Liver (tissue), 9 donors: ENCODE data around the gene PLXNA2. TPM values are rescaled to one million over a fixed set of nuclear protein-coding genes. Genes with fewer than 3 reads are reported as not detected.

Experiments
- DNase-seq: peaks from one replicate; pipeline ENCODE4 v3.0.0-alpha.2; 2017; ENCODE audit warnings: low spot score
- H3K27ac ChIP-seq, 2 donors: one replicate each; pipeline ENCODE4 v1.7.0; 2013; ENCODE audit warnings: inconsistent platforms in 2 of 2, low read length in 2 of 2, control low read depth in 1 of 2, low read depth in 1 of 2, mild to moderate bottlenecking in 1 of 2
- H3K27me3 ChIP-seq, 4 donors: one replicate each; pipeline versions ENCODE4 v1.6.1 to v1.7.0; 2013; ENCODE audit warnings: low read length in 3 of 4, inconsistent platforms in 1 of 4, mild to moderate bottlenecking in 1 of 4, moderate library complexity in 1 of 4; ENCODE audit not compliant: control insufficient read depth in 4 of 4, insufficient read depth in 4 of 4
- H3K36me3 ChIP-seq, 4 donors: one replicate each; pipeline versions ENCODE4 v1.6.1 to v1.7.0; 2013; ENCODE audit warnings: low read length in 3 of 4, mild to moderate bottlenecking in 3 of 4, low read depth in 1 of 4, moderate library complexity in 1 of 4; ENCODE audit not compliant: control insufficient read depth in 4 of 4, insufficient read depth in 3 of 4
- H3K4me1 ChIP-seq, 4 donors: one replicate each; pipeline versions ENCODE4 v1.6.1 to v1.7.0; 2013; ENCODE audit warnings: low read length in 3 of 4, mild to moderate bottlenecking in 3 of 4, moderate library complexity in 1 of 4; ENCODE audit not compliant: control insufficient read depth in 4 of 4, insufficient read depth in 4 of 4
- H3K4me3 ChIP-seq, 3 donors: one replicate each; pipeline versions ENCODE4 v1.6.1 to v1.7.0; 2013; ENCODE audit warnings: low read length in 3 of 3, control low read depth in 1 of 3, low read depth in 1 of 3, mild to moderate bottlenecking in 1 of 3
- H3K9ac ChIP-seq, 2 donors: one replicate each; pipeline ENCODE4 v1.7.0; 2013; ENCODE audit warnings: low read length in 2 of 2, mild to moderate bottlenecking in 2 of 2, moderate library complexity in 2 of 2, control low read depth in 1 of 2, low read depth in 1 of 2
- H3K9me3 ChIP-seq, 4 donors: one replicate each; pipeline versions ENCODE4 v1.6.1 to v1.7.0; 2013; ENCODE audit warnings: low read length in 3 of 4; ENCODE audit not compliant: control insufficient read depth in 4 of 4
- ATF3 ChIP-seq: IDR thresholded peaks from 2 replicates; pipeline ENCODE4 v1.6.1; 2016; ENCODE audit warnings: antibody characterized with exemption
- CTCF ChIP-seq: fragments of 150-350 bp; IDR thresholded peaks from 2 replicates; pipeline ENCODE4 v1.5.1; 2017; ENCODE audit warnings: improper control_type of control experiment, low read depth, low read length; ENCODE audit not compliant: missing input control
- EGR1 ChIP-seq, 2 donors: IDR thresholded peaks; 2 replicates each; pipeline ENCODE4 v1.6.1; 2016 to 2018; ENCODE audit warnings: antibody characterized with exemption in 2 of 2, low read depth in 2 of 2
- FOXA1 ChIP-seq: IDR thresholded peaks from 2 replicates; pipeline ENCODE4 v1.6.1; 2016; ENCODE audit warnings: antibody characterized with exemption
- FOXA2 ChIP-seq: IDR thresholded peaks from 2 replicates; pipeline ENCODE4 v1.6.1; 2016; ENCODE audit warnings: antibody characterized with exemption
- GABPA ChIP-seq, 2 donors: IDR thresholded peaks in 1 of 2; conservative IDR thresholded peaks in 1 of 2; 2 replicates each; pipeline ENCODE4 v1.6.1; 2016; ENCODE audit warnings: antibody characterized with exemption in 2 of 2, mild to moderate bottlenecking in 1 of 2, moderate library complexity in 1 of 2
- HNF4A ChIP-seq, 2 donors: conservative IDR thresholded peaks; 2 replicates each; pipeline ENCODE4 v1.6.1; 2016; ENCODE audit warnings: antibody characterized with exemption in 2 of 2, mild to moderate bottlenecking in 2 of 2
- HNF4G ChIP-seq: IDR thresholded peaks from 2 replicates; pipeline ENCODE4 v1.6.1; 2016; ENCODE audit warnings: antibody characterized with exemption
- JUND ChIP-seq, 2 donors: IDR thresholded peaks; 2 replicates each; pipeline ENCODE4 v1.6.1; 2016; ENCODE audit warnings: antibody characterized with exemption in 2 of 2
- MAX ChIP-seq: IDR thresholded peaks from 2 replicates; pipeline ENCODE4 v1.6.1; 2016; ENCODE audit warnings: antibody characterized with exemption
- NR2F2 ChIP-seq: IDR thresholded peaks from 2 replicates; pipeline ENCODE4 v1.6.1; 2016; ENCODE audit warnings: antibody characterized with exemption
- RAD21 ChIP-seq, 2 donors: IDR thresholded peaks; 2 replicates each; pipeline ENCODE4 v1.6.1; 2016; ENCODE audit warnings: antibody characterized with exemption in 2 of 2, mild to moderate bottlenecking in 2 of 2
- REST ChIP-seq: IDR thresholded peaks from 2 replicates; pipeline ENCODE4 v1.6.1; 2016; ENCODE audit warnings: antibody characterized with exemption, mild to moderate bottlenecking
- RXRA ChIP-seq, 2 donors: IDR thresholded peaks; 2 replicates each; pipeline ENCODE4 v1.6.1; 2017 to 2018; ENCODE audit warnings: antibody characterized with exemption in 2 of 2, mild to moderate bottlenecking in 1 of 2
- SP1 ChIP-seq: IDR thresholded peaks from 2 replicates; pipeline ENCODE4 v1.6.1; 2018; ENCODE audit warnings: antibody characterized with exemption, mild to moderate bottlenecking
- TAF1 ChIP-seq: conservative IDR thresholded peaks from 2 replicates; pipeline ENCODE4 v1.6.1; 2016; ENCODE audit warnings: antibody characterized with exemption, mild to moderate bottlenecking
- YY1 ChIP-seq: IDR thresholded peaks from 2 replicates; pipeline ENCODE4 v1.6.1; 2016; ENCODE audit warnings: antibody characterized with exemption, mild to moderate bottlenecking
- ZBTB33 ChIP-seq: IDR thresholded peaks from 2 replicates; pipeline ENCODE4 v1.6.1; 2016; ENCODE audit warnings: antibody characterized with exemption
- WGBS: extraction: QIAGEN DNeasy Blood & Tissue Kit; methylation state at CpG from one replicate; pipeline ENCODE4 v1.1.7; 2013; 5-methylcytosine and 5-hydroxymethylcytosine counted together
- polyA plus RNA-seq, 2 donors: library from polyadenylated mRNA; stranded (reverse) in 1 of 2; unstranded in 1 of 2; fragments of 200-250 nt in 1 of 2; fragments of >200 nt in 1 of 2; fragmentation: Nextera tagmentation in 1 of 2; extraction: Ambion mirVana in 1 of 2; gene quantifications; one replicate each; pipeline versions ENCODE4 v1.2.1 to v1.2.3, GENCODE V29; 2013 to 2015
- total RNA-seq, 2 donors: library from RNA; depleted of rRNA; stranded (reverse); fragments of >200 nt; gene quantifications; one replicate each; pipeline ENCODE4 v1.2.3, GENCODE V29; 2014
- donor health status: healthy.
- donor health status: healthy.
- donor health status: healthy.
- donor health status: healthy.
- donor health status: healthy.

Gene PLXNA2
- total and polyA plus RNA-seq, 4 donors = 1.8 to 9.2 (median 2.8) TPM

GRCh38 chr1:208131621-208132286 is 112.4 kb downstream of the PLXNA2 start:
- peaks cover 0 to 13% (median 2%) of the 10 kb centered on the region in 4 donors for H3K4me1 ChIP-seq
- no peak for DNase-seq
- no peak for TF ChIP-seq MAX
- TF ChIP-seq SP1 = no peak
- TF ChIP-seq RXRA (IDR thresholded peaks at IDR 0.05) = no peak
- TF ChIP-seq JUND (IDR thresholded peaks at IDR 0.05) = no peak
- no peak for TF ChIP-seq HNF4A (conservative IDR thresholded peaks at IDR 0.05)
- TF ChIP-seq ZBTB33 = no peak
- no peak for TF ChIP-seq GABPA (IDR thresholded peaks at IDR 0.05 in 1 of 2, conservative IDR thresholded peaks at IDR 0.05 in 1 of 2)
- no peak for TF ChIP-seq TAF1
- no peak for TF ChIP-seq FOXA2
- no peak for TF ChIP-seq ATF3
- no peak for TF ChIP-seq RAD21 (IDR thresholded peaks at IDR 0.05)
- TF ChIP-seq NR2F2 = no peak
- TF ChIP-seq REST = no peak
- TF ChIP-seq FOXA1 = no peak
- no peak for TF ChIP-seq YY1
- no peaks in the 10 kb centered on the region for H3K27me3 ChIP-seq
- H3K9me3 ChIP-seq = no peaks in the 10 kb centered on the region
- no peak overlapping the region for H3K9ac ChIP-seq
- no peaks in the 10 kb centered on the region for H3K36me3 ChIP-seq
- H3K27ac ChIP-seq = no peak overlapping the region
- 64% methylated on average over 15 of the region's 15 CpGs for WGBS
- no peak overlapping the region for H3K4me3 ChIP-seq

- Histone ChIP-seq H3K9me3 (no peaks in the 10 kb centered on the region), H3K36me3 (no peaks in the 10 kb centered on the region), H3K4me1 (peaks cover 0 to 13% (median 2%) of the 10 kb centered on the region in 4 donors), H3K9ac (no peak overlapping the region), H3K27me3 (no peaks in the 10 kb centered on the region), H3K4me3 (no peak overlapping the region), H3K27ac (no peak overlapping the region)
- WGBS = 96% methylated on average over 1 of the region's 1 CpG
- no peak for DNase-seq
- TF ChIP-seq HNF4G (no peak), CTCF (no peak), FOXA2 (no peak), ZBTB33 (no peak), RXRA (IDR thresholded peaks at IDR 0.05) (no peak), GABPA (IDR thresholded peaks at IDR 0.05 in 1 of 2, conservative IDR thresholded peaks at IDR 0.05 in 1 of 2) (no peak), EGR1 (IDR thresholded peaks at IDR 0.05; ENCODE audit: low read depth in 2 of 2) (no peak), SP1 (no peak), HNF4A (conservative IDR thresholded peaks at IDR 0.05) (no peak), NR2F2 (no peak), MAX (no peak), RAD21 (IDR thresholded peaks at IDR 0.05) (no peak), JUND (IDR thresholded peaks at IDR 0.05) (no peak), FOXA1 (no peak), YY1 (no peak)
Observed at GRCh38 chr1:208129487-208129886, 114.7 kb downstream of the PLXNA2 start.
